Mononuclear cell (primary cell): ENCODE measurements around the gene GRK4. TPM values are rescaled to one million over a fixed set of nuclear protein-coding genes. Genes with fewer than 3 reads are reported as not detected.
"Not testable (repeated sequence)": the region's sequence is repeated elsewhere in the genome, so short reads cannot be mapped to it uniquely, and the experiment has no call there.

Source experiments
- H3K27me3 ChIP-seq: 2 replicates; pipeline ENCODE4 v1.6.0; 2011; ENCODE audit warnings: low read length, control low read depth; ENCODE audit not compliant: insufficient read depth
- H3K4me1 ChIP-seq: 2 replicates; pipeline ENCODE4 v1.5.1; 2011; ENCODE audit warnings: mild to moderate bottlenecking, low read length, control low read depth; ENCODE audit not compliant: insufficient read depth
- H3K4me3 ChIP-seq: 2 replicates; pipeline ENCODE4 v1.5.1; 2011; ENCODE audit warnings: mild to moderate bottlenecking, low read length, moderate library complexity
- H3K9me3 ChIP-seq: 2 replicates; pipeline ENCODE4 v1.5.1; 2011; ENCODE audit warnings: low read depth, mild to moderate bottlenecking, control low read depth, low read length
- total RNA-seq: library from RNA; depleted of rRNA; stranded (reverse); fragments of >200 nt; gene quantifications from one replicate; pipeline ENCODE4 v1.2.3, GENCODE V29; 2012

The GRK4 gene
- total RNA-seq, 1 donor, result 1.7 TPM

DNA sequence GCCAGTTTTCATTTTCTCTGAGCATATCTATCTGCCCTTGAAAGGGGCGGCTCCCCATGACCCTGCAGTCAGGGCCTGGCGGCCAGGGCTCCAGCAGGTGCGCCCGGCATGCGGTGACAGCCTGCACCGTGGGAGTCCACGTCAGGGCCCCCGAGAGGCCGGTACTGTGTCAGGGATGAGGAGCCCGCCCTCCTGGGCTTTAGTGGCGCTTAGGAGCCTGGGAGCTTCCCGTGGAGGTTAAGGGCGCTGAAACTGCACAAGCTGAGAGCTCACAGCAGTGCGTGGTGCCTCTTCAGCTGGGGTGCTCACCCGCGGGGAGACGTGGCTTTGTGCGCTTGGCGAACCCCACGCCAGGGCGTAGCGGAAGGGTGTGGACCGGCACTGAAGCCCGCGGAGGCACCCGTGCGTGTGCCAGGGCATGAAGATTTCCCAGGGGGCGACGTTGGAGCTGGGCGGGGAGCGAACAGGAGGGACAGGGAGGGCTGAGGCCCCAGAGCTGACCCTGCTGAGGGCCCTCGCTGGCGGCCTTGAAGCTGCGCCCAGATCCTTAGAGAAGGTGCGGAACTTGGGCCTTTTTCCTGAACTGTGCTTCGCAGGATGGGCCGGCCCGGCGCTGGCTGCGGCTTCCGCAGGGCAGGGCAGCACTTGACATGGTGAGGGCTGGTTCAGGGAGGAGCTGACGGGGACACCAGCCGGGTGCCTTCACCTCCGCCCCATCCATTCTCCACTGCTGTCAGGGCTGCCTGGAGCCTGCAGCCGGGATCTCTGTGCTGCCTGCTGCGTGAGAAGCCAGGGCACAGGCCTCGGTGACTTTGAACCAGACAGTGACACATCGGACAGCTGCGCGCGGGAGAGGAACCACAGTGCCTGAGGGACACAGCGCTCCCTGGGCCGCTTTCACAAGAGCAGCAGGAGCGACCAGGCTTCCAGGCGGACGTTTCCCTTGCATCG is 78.1 kb downstream of the GRK4 start:
- Histone ChIP-seq H3K4me1 (peaks cover 77% of the 10 kb centered on the region), H3K9me3 (no peaks in the 10 kb centered on the region), H3K4me3 (peak overlapping the region; percentile 46), H3K27me3 (no peaks in the 10 kb centered on the region)

DNA sequence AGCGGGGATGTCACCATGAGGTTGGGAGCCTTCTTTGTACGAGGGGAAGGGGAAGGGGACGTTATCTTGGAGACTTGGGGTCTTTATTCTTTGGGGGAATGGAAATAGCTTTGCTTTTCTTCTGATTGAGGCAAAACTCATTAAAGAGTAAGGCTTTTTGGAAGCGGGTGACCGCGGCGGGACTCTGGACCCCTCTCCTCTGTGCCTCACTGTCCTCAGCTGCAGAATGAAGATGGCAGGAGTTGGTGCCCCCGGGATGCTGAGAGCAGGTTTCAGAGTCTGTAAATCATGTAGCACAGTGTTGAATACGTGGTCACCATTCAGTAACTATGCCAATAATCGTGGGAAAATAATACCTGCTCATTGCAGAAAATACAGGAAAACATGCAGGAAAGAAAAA is 78.9 kb downstream of the GRK4 start:
- H3K27me3 ChIP-seq, result no peaks in the 10 kb centered on the region
- peaks cover 79% of the 10 kb centered on the region for H3K4me1 ChIP-seq
- no peaks in the 10 kb centered on the region for H3K9me3 ChIP-seq
- peak overlapping the region; percentile 46 for H3K4me3 ChIP-seq

DNA sequence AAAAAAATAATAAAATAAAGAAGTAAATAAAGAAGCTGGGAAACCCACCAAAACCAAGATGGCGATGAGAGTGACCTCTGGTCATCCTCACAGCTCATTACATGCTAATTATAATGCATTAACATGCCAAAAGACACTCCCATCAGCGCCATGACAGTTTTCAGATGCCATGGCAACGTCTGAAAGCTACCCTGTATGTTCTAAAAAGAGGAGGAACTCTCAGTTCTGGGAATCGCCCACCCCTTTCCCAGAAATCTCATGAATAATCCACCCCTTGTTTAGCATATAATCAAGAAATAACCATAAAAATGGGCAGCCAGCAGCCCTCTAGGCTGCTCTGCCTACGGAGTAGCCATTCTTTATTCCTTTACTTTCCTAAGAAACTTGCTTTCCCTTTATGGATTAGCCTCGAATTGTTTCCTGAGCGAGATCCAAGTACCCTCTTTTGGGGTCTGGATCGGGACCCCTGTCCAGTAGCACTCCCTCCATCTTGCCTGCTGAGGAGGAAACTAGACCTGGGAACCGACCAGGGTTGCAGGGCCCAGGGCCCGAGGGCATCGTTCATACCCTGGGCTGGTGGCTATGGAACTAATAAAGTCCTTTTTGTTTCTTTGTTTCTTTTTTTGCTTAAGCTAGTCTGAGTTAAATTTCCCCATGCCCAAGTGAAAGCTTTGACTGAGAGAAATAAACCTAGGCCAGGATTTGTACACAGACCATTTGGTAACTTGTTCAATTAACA is 80.1 kb downstream of the GRK4 start:
- Histone ChIP-seq H3K4me1 (peaks cover 79% of the 10 kb centered on the region), H3K27me3 (no peaks in the 10 kb centered on the region), H3K4me3 (no peak overlapping the region), H3K9me3 (no peaks in the 10 kb centered on the region)

DNA sequence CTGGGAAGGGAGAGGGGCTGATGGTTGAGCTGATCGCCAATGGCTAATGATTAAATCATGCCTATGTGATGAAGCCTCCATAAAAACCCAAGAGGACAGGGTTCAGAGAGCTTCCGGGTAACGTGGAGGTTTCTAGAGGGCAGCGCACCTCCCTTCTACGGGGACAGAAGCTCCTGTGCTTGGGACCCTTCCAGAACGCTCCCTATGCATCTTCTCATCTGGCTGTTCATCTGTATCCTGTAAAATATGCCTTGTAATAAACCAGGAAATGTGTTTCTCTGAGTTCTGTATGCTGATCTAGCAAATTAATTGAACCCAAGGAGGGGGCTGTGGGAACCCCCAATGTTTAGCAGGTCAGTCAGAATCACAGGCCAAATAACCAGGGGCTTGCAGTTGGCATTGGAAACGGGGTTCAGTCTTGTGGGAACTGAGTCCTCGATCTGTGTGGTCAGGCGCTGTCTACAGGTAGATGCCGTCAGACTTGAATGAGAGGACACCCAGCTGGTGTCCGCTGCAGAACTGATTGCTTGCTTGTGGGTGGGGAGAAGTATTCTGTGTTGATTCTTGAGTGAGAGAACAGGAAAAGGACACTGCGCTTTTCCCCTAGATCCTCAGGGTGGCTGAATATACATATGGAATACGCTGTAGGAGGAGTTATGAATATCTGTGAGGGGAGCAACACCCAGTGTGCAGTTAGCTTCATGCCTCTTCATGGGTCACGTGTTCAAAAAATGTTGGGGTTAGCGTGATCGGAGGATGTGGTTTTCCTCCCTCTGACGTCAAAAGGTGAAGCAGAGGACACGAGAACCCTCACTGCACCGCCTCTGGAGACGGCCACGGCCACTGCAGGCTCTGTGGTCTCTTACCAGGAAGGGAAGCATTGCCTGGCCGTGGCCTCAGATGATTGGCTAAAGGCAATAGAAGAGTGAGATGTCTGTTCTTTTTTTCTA is 81.8 kb downstream of the GRK4 start:
- no peaks in the 10 kb centered on the region for H3K27me3 ChIP-seq
- no peak overlapping the region for H3K4me3 ChIP-seq
- H3K4me1 ChIP-seq, result peaks cover 70% of the 10 kb centered on the region
- no peaks in the 10 kb centered on the region for H3K9me3 ChIP-seq

DNA sequence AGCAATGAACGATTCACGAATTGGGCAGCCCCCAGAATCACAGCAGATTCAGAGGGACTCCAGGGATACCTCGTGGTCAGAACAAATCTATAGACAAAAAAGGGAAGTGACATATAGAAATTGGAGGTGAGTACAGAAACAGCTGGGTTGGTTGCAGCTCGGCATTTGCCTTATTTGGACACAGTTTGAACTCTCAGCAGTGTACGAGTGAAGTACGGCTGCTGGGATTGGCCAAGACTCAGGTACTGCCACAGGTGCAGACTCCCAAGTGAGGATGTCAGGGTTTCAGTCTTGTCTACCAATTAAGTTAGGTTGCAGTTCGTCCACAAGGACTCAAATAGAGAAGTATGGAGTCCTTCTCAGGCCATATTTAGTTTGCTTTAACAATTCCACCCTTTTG is 82.8 kb downstream of the GRK4 start:
- no peaks in the 10 kb centered on the region for H3K9me3 ChIP-seq
- H3K4me1 ChIP-seq, result peaks cover 61% of the 10 kb centered on the region
- no peaks in the 10 kb centered on the region for H3K27me3 ChIP-seq
- H3K4me3 ChIP-seq, result no peak overlapping the region

DNA sequence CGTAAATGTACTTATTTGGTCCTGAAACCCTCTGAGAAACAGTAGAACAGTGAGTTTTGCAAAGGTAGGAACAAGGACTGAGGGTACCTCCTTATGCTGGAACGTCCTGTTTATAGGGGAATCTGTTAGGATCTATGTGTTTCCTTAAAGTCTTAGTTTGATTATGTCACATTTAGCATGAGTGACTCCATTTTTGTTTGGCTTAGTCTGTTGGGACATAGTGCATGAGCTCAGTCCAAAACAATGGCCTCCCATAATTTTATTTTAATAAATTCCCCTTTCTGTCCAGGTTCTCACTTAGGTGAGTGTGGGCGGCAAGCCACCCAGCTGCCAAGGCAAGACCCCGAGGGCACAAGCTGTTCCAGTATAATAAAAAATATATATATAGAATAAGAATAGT is 83.3 kb downstream of the GRK4 start:
- no peaks in the 10 kb centered on the region for H3K27me3 ChIP-seq
- H3K9me3 ChIP-seq, result no peaks in the 10 kb centered on the region
- peaks cover 57% of the 10 kb centered on the region for H3K4me1 ChIP-seq
- no peak overlapping the region for H3K4me3 ChIP-seq

DNA sequence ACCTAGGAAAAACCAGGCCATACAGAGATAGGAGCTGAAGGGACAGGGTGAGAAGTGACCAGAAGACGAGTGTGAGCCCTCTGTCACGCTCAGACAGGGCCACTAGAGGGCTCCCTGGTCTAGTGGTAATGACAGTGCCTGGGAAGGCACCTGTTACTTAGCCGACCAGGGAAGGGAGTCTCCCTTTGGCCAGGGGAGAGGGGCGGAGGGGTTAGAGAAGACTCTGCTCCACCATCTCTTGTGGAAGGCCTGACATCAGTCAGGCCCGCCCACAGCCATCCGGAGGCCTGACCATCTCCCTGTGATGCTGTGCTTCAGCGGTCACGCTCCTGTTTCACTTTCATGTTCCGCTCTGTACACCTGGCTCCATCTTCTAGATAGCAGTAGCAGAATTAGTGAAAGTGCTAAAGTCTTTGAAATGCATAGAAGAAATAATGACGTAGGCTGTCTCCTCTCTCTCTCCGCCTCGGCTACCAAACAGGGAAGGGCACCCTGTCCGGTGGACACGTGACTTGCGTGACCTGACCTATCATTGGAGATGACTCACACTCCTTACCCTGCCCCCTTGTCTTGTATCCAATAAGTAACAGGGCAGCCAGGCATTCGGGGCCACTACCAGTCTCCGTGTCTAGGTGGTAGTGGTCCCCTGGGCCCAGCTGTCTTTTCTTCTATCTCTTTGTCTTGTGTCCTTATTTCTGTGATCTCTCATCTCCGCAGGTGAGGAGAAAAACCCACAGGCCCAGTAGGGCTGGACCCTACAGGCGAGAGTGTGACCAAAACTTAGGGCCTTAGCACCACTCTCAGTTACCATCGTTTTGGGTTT is 84.3 kb downstream of the GRK4 start:
- Histone ChIP-seq H3K27me3 (no peaks in the 10 kb centered on the region), H3K4me1 (peaks cover 46% of the 10 kb centered on the region), H3K9me3 (no peaks in the 10 kb centered on the region), H3K4me3 (peak overlapping the region; percentile 16)

DNA sequence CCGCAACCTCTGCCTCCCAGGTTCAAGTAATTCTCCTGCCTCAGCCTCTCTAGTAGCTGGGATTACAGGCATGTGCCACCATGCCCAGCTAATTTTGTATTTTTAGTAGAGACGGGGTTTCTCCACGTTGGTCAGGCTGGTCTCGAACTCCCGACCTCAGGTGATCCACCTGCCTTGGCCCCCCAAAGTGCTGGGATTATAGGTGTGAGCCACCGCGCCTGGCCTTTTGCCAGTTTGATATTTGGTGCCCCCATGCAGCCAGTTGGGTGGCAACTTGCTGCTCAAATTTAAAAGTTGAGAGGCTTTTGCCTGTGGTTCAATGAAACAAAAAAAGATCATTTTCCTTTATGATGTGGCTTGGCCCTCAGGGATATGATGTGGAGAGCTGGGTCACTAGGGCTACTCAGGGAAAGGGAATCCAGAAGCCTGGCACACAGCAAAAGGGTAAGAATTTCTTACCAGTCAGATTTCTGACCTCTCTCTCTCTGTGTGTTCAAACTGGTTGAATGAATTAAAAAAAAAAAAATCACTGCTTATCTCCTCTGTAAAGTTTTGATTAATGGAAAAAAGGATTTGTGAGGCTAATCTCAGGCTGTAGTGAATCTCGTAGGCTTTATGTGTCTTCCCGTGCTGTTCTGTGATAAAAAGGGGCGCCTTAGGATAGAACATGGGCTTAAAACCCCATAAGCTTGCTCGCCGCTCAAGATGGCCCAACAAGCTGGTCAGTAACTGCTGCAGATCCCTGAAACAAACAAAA is 87.9 kb downstream of the GRK4 start:
- H3K4me3 ChIP-seq, H3K27me3 ChIP-seq, H3K9me3 ChIP-seq: not testable (repeated sequence)
- peaks cover 19% of the 10 kb centered on the region for H3K4me1 ChIP-seq

DNA sequence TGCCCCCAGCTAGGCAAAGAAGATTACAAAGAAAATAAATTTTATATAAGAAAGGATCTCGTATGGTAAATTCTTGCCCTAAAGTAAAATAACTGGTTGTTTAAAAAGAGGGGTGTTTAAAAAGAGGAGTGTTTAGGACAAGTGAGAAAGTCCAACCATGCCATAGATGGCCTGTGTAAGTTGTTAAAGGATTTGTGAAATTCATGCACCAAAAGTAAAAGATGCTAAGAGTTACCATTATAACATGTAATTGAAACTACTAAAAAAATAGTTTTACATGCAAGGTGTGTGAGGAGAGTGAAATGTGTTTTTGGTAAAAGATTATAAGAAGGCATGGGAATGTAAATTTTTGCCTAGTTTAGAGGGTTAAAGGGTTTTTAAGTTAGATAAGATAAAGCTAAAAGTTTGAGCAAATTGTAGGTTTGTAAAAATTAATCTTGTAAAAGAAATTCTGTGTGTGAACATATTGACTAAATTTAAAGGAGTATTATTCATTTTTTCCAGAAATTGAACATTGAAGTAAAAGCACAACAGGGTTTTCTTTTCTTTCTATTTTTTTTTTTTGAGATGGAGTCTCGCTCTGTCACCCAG is 90.9 kb downstream of the GRK4 start:
- Histone ChIP-seq H3K4me3 (no peak overlapping the region), H3K9me3 (peaks cover 11% of the 10 kb centered on the region), H3K27me3 (no peaks in the 10 kb centered on the region), H3K4me1 (peaks cover 15% of the 10 kb centered on the region)

DNA sequence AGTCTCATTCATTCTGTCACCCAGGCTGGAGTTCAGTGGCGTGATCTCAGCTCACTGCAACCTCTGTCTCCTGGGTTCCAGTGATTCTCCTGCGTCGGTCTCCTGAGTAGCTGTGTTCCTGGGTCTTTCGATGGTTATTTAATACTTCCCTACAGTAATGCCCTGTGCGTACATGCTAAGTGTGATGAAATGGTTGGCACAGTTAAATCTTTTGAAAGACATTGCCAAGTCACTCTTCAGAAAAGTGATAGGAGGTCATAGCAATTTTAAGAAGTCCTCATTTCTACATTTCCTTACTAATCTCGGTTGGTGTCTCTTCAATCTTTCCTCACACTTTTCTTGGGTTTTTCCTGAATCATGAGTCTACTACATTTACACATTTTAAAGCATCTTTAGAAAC is 96.6 kb downstream of the GRK4 start:
- H3K4me3 ChIP-seq, result no peak overlapping the region
- peaks cover 11% of the 10 kb centered on the region for H3K9me3 ChIP-seq
- peaks cover 36% of the 10 kb centered on the region for H3K4me1 ChIP-seq
- H3K27me3 ChIP-seq, result no peaks in the 10 kb centered on the region

DNA sequence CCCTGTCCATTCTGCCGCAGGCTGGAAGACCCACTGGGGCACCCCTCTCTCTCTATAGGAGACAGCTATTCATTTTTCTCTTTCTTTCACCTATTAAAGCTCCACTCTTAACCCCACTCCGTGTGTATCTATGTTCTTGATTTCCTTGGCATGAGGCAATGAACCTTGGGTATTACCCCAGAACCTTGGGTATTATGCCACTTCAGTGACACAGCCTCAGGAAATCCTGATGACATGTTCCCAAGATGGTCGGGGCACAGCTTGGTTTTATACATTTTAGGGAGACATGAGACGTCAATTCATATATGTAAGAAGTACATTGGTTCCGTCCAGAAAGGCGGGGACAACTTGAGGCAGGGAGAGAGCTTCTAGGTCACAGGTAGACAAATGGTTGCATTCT is 97.6 kb downstream of the GRK4 start:
- Histone ChIP-seq H3K9me3 (peaks cover 6% of the 10 kb centered on the region), H3K4me3 (no peak overlapping the region), H3K27me3 (no peaks in the 10 kb centered on the region), H3K4me1 (peaks cover 36% of the 10 kb centered on the region)

DNA sequence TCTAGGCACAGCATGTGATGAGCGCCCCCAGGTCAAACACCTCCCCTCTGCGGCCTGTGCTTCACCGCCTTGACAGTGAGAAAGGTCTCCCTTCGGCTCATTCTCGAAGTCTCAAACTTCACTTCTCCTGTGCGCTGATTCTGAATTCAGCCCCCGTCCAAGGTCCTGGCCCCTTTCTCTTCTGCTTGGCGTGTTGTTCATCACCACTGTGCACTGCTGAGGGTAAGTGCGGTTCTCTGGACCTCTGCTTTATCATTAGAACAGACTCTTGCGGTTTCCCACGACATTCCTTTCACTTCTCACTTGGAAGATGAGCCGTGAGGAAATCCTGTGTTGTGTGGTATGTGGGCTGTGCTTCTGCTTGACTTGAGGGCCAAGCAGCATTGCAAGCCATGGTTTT is 99.1 kb downstream of the GRK4 start:
- H3K9me3 ChIP-seq, result no peaks in the 10 kb centered on the region
- H3K4me3 ChIP-seq, result no peak overlapping the region
- H3K4me1 ChIP-seq, result peaks cover 36% of the 10 kb centered on the region
- no peaks in the 10 kb centered on the region for H3K27me3 ChIP-seq

DNA sequence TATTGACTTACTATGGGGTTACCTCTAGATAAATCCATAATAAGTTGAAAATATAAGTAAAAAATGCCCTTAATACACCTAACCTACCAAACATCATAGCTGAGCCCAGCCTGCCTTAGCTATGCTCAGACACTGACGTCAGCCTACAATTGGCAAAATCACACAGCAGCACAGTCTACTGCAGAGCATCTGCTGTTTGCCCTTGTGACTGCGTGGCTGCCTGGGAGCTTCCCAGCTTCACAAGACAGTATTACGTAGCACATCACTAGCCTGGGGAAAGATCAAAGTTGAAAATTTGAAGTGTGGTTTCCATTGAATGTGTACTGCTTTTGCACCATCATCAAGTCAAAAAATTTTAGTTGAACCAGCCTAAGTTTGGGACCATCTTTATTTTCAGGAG is 102.2 kb downstream of the GRK4 start:
- no peaks in the 10 kb centered on the region for H3K27me3 ChIP-seq
- no peaks in the 10 kb centered on the region for H3K9me3 ChIP-seq
- no peak overlapping the region for H3K4me3 ChIP-seq
- peaks cover 9% of the 10 kb centered on the region for H3K4me1 ChIP-seq
